GM10847 (cell line): ENCODE measurements around the gene PHYKPL.

ENCODE experiments used
- POLR2A ChIP-seq: IDR thresholded peaks from 2 replicates; pipeline ENCODE4 v1.6.1; 2011; ENCODE audit not compliant: insufficient read length; ENCODE audit errors: extremely low read depth

The PHYKPL gene

GRCh38 chr5:178232124-178232919 lies at the start of gene PHYKPL:
Gene PHYKPL, minus strand, starts transcription at chr5:178232802. Its CDS starts 252 bp downstream, at chr5:178232550.
- TF ChIP-seq POLR2A = peak; percentile 74

GRCh38 chr5:178282391-178282790 lies 49.8 kb upstream of the PHYKPL start:
- no peak for TF ChIP-seq POLR2A

DNA sequence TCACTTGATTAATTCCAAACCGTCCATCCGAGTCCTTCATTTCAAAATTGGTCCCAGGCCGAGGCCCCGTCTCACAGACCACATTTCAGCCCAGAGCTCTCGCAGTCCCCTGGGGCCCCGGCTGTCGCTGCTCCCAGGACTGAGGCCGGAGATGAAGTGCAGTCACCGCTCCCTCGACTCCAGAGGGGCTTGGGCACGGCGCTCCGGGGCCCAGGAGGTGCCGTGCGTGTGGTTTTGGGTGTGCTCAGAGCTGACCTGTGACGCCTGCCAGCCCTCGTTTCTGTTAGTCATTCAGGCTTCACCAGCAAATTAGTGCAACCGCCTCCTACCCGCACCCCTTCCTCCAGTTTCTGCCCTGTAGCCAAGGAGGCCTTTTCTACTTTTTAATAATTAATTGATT lies 48.7 kb upstream of the PHYKPL start:
- no peak for TF ChIP-seq POLR2A

- TF ChIP-seq POLR2A = no peak
Measured at GRCh38 chr5:178280631-178281030, 48.0 kb upstream of the PHYKPL start.

GRCh38 chr5:178279723-178280438 lies 47.3 kb upstream of the PHYKPL start:
- no peak for TF ChIP-seq POLR2A

DNA sequence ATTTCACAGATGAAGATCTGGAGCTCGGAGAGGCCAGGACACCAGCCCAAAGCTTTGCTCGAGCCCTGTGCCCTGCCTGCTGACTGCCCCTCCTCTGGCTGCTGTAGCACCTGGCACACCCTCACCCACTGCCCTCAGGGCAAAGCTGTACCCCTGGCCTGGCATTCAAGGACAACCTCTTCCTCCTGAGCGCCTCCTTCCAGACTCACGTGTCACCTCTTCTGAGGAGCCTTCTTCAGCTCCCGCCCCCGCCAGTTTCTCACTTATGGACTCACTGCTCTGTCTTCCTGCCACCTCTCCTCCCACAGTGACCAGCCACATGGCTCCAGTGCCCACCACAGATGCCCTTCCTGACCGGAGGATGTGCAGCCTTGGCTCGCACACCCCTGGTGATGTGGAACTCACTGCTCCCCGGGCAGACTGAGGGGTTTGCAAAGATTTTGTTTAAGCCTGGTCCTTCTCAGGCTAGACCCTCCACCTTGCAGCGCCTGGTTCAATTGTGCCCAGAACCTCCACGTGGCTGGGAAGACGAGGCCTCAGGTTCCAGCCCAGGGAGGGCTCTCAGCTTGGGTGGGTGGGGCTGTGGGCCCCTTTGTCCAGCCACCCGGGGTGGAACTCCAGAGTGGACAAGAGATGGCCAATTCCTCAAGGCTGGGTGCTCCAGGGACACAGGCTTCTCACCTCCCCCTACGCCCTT lies 46.6 kb upstream of the PHYKPL start:
- TF ChIP-seq POLR2A = no peak

DNA sequence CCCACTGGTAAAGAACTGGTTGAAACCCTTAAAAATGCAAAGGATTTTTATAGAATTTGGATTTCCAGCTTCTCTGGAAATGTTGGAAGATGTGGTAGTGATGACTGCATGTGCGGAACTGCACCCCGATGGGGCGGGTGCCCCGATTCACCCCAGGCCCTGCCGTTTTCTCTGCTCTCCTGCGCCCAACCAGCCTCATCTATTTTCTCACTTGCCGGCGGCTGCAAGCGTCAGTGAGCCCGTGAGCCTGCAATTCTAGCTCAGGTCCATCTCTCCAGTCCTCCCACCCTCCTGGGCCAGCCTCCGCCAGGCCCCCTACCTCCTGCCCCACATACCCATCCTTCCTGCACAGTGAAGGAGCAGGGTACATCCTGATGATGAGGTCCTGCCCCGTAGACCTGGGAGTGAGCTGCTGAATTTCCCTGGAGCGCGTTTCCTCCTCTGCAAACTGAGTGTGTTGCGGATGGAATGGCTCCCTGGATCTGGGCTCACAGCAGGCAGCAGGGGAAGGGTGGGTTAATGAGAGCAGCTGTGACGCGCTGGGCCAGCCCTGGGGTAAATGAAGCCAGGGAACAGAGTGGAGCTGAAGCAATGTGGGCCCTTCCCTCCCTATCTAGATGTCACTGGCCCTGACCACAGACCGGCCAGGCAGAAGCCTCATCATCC lies 45.9 kb upstream of the PHYKPL start:
- no peak for TF ChIP-seq POLR2A

DNA sequence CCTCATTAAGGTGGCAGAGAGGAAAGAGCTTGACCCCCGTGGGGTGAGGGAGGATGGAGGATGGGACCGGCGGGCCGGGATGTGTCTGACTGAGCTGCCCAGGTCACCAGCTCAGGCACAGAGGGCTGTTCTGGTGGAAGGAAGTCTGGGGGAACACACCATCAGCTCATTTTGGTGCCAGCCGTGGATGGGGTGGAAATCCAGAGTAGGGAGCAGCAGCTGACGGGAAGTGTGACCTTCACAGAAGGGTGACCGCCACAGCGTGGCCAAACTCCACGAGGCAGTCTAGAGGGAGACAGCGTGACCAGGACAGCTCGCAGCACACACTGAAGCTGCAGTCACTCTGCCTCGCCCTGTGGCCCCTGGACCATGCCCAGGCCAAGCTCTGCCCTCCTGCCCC lies 45.3 kb upstream of the PHYKPL start:
- no peak for TF ChIP-seq POLR2A

GRCh38 chr5:178277346-178277745 lies 44.7 kb upstream of the PHYKPL start:
- TF ChIP-seq POLR2A = no peak

DNA sequence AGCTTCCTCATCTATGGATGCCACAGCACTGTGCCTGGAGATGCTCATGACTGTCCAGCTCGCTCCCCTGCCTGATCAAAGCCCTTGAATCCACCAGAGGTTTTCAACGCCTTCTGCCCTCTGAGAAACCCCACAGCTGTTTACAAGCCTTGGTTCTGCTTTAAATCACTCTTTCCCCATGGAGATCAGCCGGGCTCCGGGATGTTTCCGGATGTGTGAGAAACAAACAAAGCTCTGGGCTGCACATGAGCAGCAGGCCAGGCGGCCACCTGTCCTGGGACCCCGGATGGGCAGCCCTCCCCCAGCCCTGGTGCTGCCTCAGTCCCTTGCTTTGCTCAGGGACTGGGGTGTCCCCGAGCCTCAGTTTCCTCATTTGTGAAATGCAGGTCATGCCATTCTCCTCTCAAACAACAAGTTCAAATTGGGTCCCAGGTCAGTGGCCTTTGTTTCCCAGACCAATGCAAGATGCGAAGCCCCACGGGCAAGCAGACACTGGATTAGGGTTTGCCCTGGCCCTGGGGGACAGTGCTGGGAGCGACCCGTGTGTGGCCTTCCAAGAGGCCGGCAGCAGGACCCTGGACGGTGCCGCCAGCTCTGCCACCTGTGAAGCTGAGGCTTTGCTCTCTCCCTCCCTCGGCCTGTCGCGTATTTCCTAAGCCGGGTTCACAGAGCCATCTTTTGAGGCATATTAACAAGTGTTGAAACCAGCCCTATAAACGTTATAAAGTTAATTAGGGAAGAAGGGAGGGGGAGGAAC lies 42.4 kb upstream of the PHYKPL start:
- TF ChIP-seq POLR2A = no peak

DNA sequence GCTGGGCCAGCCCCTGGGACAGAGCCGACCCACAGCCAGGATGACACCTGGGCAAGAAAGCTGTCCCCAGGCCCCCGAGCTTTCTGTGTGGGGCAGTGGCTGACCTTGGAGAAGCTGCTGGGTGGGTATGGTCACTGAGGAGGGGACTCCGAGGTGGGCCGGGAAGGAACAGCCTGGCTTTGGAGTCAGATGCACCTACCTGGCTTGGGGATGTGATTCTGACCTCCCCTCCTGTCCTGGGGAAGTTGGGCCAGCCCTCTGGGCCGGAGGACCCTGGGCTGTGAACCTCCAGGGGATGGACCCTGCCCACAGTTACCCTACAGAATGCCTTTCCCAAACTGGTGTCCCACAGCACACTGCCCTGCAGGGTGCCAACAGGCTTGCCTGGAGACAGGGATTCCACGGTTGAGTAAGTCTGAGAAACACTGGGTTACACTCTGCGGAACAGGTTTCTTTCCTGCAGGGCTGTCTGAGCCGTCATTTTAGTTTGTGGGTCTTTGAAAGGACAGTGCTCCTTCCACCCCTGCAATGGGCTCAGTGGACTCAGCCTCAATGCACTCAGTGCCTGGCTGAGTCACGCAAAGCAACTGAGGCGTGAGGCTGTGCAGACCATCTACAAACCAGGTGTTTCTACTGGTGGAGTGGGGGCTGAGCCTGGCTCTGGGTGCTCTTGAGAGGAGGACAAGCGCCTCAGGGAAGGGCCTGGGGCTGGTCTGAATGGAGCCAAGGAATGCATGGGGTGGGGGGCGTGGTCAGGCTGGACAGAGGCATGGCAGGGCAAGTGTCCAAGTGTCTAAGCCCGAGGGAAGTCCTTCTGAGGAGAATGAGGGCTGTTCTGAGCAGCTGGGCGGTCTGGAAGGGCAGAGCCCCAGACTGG lies 41.3 kb upstream of the PHYKPL start:
- no peak for TF ChIP-seq POLR2A

- no peak for TF ChIP-seq POLR2A
Measured at GRCh38 chr5:178273041-178273440, 40.4 kb upstream of the PHYKPL start.

GRCh38 chr5:178272591-178272990 lies 40.0 kb upstream of the PHYKPL start:
- TF ChIP-seq POLR2A = no peak
